Gastrocnemius medialis (tissue), 4 donors: ENCODE measurements around the gene SLC17A1.

Experiments used
- CTCF ChIP-seq, 5 experiments: fragments of 450-650 bp in 3 of 5; fragments of 200-600 bp in 2 of 5; sonication (generic) in 2 of 5; IDR thresholded peaks in 4 of 5; conservative IDR thresholded peaks in 1 of 5; 1 replicate in 4 of 5; 2 replicates in 1 of 5; pipeline ENCODE4 v1.5.1; 2016 to 2019; ENCODE audit warnings: antibody characterized with exemption in 5 of 5, mild to moderate bottlenecking in 3 of 5, moderate library complexity in 3 of 5
- POLR2A ChIP-seq, 2 donors: fragments of 450-650 bp; IDR thresholded peaks; one replicate each; pipeline ENCODE4 v1.6.1; 2017; ENCODE audit warnings: antibody characterized with exemption in 2 of 2, mild to moderate bottlenecking in 2 of 2, moderate library complexity in 2 of 2

GRCh38 chr6:25746968-25747367 lies 84.9 kb downstream of the SLC17A1 start:
- TF ChIP-seq CTCF (IDR thresholded peaks at IDR 0.05 in 4 of 5, conservative IDR thresholded peaks at IDR 0.05 in 1 of 5) (no peak), POLR2A (IDR thresholded peaks at IDR 0.05) (no peak)
